ENCODE data around the gene KDSR.

- TF ChIP-seq CTCF (conservative IDR thresholded peaks at IDR 0.05; ENCODE audit: low read depth, low read length) (no peak), EZH2 (IDR thresholded peaks at IDR 0.05; ENCODE audit: borderline replicate concordance, low read depth, low read length, poor library complexity, severe bottlenecking) (no peak)
Observed at GRCh38 chr18:63292831-63293683, 73.9 kb downstream of the KDSR start.
